NCI-H128 (cell line): ENCODE data around the gene MCTP2.

Experiments
- DNase-seq: peaks from one replicate; lab custom pipeline; 2025; ENCODE audit not compliant: unreplicated experiment; lab: John Stamatoyannopoulos, UW

Gene MCTP2

DNA sequence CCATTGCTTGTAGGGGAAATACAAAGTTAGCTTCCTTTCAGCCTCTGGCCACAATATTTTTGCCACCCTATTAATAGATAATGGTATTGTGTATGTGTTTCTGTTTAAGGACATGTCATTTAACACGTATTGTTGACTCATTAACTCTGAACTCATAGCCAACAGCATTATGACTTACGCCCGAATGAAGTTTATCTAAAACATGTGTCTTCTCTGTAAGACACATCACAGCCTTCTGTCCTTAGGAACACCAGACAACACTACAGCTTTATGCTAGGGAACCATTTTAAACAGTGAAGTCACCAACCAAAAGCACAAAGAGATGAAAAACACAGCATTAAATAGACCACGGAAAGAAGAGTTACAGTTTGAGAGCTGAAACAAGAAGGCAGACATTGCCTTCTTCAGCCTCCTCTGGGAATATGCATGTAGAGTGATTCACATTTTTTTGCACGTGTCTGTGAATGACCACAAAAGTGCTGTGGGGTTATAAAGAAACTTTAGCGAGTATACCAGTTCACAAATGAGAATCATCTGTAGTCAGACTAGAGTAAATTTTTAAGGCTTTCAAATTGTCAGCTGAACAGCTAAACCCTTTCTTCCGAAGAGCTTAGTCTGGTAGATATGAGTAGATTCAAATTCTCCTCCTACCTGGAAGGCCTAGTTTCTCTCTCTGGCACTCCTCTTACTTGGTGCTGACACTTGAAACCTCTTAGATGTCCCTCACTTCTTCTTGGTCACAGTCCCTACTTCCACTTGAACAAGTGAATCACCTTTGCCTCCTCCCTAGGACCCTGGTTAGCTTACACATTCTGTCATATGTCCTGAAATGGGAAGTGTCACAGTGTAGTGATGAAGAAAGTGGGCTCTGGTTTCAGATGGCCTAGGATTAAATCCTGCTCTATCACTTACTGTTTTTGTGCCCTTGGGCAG is 32.2 kb downstream of the MCTP2 start:
- no peak for DNase-seq

DNA sequence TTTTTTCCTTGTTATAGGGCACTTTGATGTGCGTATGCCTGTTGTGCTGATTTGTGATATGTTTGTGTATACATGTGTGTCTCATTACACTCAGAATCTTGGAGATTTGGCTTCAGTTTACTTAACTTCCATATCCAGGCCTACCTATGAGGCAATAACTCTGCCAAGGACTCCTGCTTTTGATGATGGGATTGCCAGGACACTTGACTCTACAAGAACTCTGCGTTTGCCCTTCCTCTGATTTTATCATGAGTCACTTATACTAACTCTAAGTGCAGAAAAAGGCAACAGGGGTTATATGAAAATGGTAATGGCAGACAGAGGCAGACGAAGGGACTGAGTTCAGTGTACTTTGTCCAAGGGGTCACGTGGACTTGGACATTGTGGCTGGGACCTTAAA is 33.6 kb downstream of the MCTP2 start:
- no peak for DNase-seq

DNA sequence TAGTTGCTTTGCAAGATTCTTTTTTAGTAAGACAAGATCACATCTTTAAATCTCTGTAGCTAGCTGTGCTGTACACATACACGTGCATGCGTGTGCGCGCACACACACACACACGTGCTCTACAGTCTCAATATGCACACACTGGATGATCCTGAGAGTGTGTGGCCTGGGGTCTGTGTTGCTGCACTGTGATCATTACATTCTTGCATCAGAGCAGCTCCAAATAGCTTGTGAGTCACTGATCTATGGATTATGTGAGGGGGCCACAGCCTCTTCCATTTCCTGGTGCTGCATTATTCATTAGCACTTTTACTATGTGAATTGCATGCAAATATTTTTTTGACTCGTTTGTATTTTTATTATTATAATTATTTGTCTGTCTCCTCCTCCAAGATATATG is 34.6 kb downstream of the MCTP2 start:
- no peak for DNase-seq

- DNase-seq = no peak
Measured at GRCh38 chr15:94266789-94267188, 35.4 kb downstream of the MCTP2 start.

DNA sequence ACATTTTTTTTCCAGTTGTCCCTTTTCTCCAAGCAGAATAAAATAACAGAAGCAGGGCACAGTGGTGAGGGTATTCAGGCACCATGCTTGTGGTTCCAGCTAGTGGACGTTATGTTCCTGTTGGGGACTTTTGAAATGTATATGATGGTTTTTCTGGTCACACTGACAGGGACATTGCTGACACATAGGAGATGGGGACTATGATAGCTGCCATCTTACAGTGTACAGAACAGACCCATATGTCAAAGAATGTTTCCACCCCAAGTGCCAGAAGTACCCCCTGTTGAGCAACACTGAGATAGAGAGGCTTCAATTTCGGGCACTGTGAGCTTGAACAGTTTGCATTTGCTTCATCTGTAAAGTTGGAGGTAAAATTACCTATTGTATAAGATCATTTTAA is 38.6 kb downstream of the MCTP2 start:
- no peak for DNase-seq

DNA sequence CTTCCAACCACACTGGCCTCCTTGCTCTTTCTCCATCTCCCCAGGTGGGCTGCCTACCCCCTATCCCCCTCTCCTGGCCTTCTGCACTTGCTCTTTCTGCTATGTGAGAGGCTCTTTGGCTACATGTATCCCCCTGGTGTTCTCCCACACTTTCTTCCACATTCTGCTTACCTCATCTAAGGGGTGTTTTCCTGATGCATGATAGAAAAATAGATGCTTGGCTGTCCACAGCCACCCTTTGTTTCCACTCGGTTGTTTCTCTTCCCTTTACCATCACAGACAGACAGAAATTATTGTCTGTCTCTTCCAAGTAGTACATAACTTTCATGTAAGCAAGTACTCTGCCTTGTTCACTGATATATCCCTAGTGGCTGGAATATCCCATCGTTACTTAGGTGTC is 39.2 kb downstream of the MCTP2 start:
- DNase-seq = no peak

- no peak for DNase-seq
Measured at GRCh38 chr15:94272251-94272898, 41.0 kb downstream of the MCTP2 start.

- DNase-seq = no peak
Measured at GRCh38 chr15:94273826-94274225, 42.5 kb downstream of the MCTP2 start.

DNA sequence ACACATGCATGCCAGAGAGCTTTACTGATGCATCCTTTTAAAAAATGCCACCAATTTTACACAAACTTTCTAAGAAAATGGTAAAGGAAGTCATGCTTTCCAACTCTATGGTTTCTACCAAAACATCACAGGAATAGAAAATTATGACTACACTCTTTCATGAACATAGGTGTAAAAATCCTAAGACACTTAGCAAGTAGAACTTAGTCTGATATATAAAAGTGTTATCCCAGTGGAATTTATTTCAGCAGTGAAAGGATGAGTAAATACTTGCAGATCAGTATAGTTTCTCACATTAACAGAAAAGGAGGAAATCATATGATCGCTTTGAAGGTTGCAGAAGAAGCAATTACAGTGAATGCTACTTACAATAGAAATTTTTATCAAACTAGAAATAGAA is 43.4 kb downstream of the MCTP2 start:
- no peak for DNase-seq

DNA sequence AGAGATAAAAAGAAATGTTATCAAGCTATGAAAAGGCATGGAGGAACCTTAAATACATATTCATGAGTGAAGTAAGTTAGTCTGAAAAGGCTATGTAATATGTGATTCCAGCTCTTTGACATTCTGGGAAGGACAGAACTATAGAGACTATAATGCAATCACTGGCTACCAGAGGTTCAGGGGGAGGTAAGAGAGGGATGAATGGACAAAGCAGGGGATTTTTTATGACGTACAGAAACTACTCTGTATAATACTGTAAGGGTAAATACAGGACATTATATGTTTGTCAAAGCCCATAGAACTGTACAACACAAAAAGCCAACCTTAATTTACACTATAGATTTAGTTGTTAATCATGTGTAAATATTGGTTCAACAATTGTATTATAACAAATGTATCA is 46.1 kb downstream of the MCTP2 start:
- no peak for DNase-seq

GRCh38 chr15:94279736-94280135 is 48.4 kb downstream of the MCTP2 start:
- DNase-seq = no peak

- no peak for DNase-seq
Measured at GRCh38 chr15:94280301-94280700, 48.9 kb downstream of the MCTP2 start.

- no peak for DNase-seq
Measured at GRCh38 chr15:94282269-94283250, 51.2 kb downstream of the MCTP2 start.

- no peak for DNase-seq
Measured at GRCh38 chr15:94286583-94286982, 55.2 kb downstream of the MCTP2 start.

DNA sequence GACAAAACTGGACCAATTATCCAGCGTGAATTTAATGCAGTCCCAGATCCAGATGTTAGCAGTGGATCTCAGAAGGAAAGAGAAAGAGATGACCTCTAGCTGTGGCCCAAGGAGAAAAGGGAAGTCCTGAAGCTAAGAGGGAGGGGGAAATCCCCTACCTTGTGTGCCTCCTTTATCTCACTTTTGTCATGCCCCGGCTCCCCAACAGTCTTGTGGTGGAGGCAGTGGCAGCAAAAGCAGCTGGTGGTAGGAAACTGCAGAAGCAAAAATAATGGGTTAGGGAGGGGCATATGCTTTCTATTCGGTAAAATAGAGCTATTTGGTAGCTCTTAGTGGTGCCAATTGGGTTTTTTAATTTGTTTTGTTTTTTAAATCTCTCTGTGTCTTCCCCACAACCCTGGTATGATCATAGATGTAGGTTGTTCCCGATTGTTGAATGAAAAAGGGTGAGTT is 56.5 kb downstream of the MCTP2 start:
- no peak for DNase-seq

GRCh38 chr15:94290730-94291129 is 59.4 kb downstream of the MCTP2 start:
- no peak for DNase-seq

GRCh38 chr15:94293411-94294402 is 62.3 kb downstream of the MCTP2 start:
- DNase-seq = no peak

DNA sequence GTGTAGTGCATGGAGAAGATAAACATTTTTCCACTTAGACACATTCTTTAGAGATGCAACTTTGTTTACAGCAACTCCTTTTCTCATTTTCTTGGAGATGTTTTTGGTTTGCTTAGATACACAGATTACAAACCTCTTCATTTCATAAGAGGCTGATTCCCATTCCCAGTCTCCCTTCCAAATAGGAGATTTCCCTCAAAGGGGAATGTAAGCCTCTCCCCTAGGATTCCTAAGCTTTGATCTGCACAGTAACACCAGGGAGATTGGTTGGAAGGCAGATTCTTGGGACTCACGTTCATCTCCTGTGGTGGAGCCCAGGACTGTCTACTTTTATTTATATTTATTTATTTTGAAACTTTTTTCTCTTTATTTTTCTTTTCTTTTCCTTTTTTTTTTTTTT is 63.2 kb downstream of the MCTP2 start:
- DNase-seq = no peak

DNA sequence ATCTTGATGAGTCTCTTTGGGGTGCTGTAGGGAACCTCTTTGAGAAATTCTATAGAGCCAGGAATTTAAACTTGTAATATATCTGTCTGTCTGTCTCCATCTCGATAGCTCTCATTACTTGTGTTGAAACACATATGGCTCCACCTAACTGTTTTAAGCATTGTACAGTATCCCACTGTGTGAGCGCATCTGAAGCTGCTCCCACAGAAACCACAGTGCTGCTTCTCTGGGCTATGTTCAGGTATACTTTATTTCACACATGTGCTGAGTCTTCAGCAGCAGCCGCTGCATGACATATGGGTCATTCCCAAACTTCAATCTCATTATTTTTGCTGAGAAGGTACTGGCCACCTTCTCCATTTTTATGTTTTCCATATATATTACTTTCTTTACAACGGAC is 63.9 kb downstream of the MCTP2 start:
- DNase-seq = no peak

- DNase-seq = no peak
Measured at GRCh38 chr15:94296717-94297116, 65.4 kb downstream of the MCTP2 start.
